ENCODE data around the gene CDKAL1. TPM values are rescaled to one million over a fixed set of nuclear protein-coding genes. Genes with fewer than 3 reads are reported as not detected.

Gene CDKAL1
- total and polyA plus RNA-seq, 2 of the 8 experiments (the other 6 are each of a cell fraction or from before 2014, with no cell fraction given) = 8.4 to 24.6 TPM

DNA sequence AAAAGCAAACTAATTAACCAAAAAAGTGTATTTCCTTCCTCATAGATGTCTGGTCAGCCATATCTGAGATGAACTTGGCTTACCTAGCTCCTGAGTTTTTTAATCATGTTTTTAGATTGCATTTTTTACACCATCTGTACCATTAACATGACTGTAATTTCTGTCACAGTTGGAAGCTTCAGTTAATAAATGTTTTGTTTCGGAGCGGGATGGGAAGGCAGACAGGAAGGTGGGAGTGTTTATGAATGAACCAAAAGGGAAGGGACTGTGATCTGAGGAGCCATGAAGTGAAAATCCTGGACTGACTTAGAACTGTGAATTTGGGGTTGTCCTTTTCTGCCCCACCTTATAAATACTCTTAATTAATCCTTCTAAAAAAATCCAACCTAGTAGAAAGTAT, 613.7 kb downstream of the CDKAL1 start:
- CTCF ChIA-PET (ENCODE audit: partially characterized antibody) = no interaction called here
- POLR2A ChIA-PET (ENCODE audit: partially characterized antibody) = no interaction called here
- no peaks in the 10 kb centered on the region for H3K4me1 ChIP-seq (replicated peaks in 1 of 4; ENCODE audit: control insufficient read depth in 3 of 4, insufficient read depth in 4 of 4, low read length in 3 of 4)
- 88 to 100% methylated on average over 2 of the region's 2 CpGs for WGBS, 2 experiments (ENCODE audit: extremely low coverage in 1 of 2, insufficient coverage in 1 of 2, insufficient read length in 1 of 2, insufficient replicate concordance in 2 of 2, low coverage in 1 of 2, low lambda C conversion rate in 2 of 2, missing lambda C conversion rate in 1 of 2)
- H3K18ac ChIP-seq (ENCODE audit: extremely low read depth, low read length) = no peak overlapping the region
- H3K27me3 ChIP-seq (replicated peaks in 1 of 4; ENCODE audit: control insufficient read depth in 3 of 4, extremely low read depth in 1 of 4, insufficient read depth in 3 of 4, low read length in 3 of 4) = no peaks in the 10 kb centered on the region
- H3K4me2 ChIP-seq (ENCODE audit: insufficient read depth in 1 of 2, low read depth in 2 of 2, low read length in 2 of 2) = no peak overlapping the region
- H3K23ac ChIP-seq (ENCODE audit: insufficient read length) = no peak overlapping the region
- H2AK5ac ChIP-seq (ENCODE audit: low read depth, low read length) = no peak overlapping the region
- no peaks in the 10 kb centered on the region for H3K79me2 ChIP-seq (ENCODE audit: control insufficient read depth in 1 of 2, insufficient read depth in 2 of 2, low read length in 2 of 2)
- no peaks in the 10 kb centered on the region for H3K79me1 ChIP-seq (ENCODE audit: low read depth, low read length)
- H3K4me3 ChIP-seq (ENCODE audit: extremely low read depth in 1 of 4, insufficient read depth in 2 of 4, low read depth in 3 of 4, low read length in 4 of 4) = no peak overlapping the region
- H4K20me1 ChIP-seq (replicated peaks in 1 of 2; ENCODE audit: control insufficient read depth in 1 of 2, insufficient read depth in 2 of 2, low read length in 2 of 2) = no peaks in the 10 kb centered on the region
- no peak overlapping the region for H3K56ac ChIP-seq (replicated peaks; ENCODE audit: insufficient read length, low read depth, low read length)
- no peak for TF ChIP-seq ASH2L (IDR thresholded peaks at IDR 0.05; ENCODE audit: low read length)
- no peak for TF ChIP-seq MAFK (IDR thresholded peaks at IDR 0.05; ENCODE audit: low read depth, low read length)
- TF ChIP-seq SP4 (IDR thresholded peaks at IDR 0.05; ENCODE audit: low read length) = no peak
- no peak for TF ChIP-seq MAX (IDR thresholded peaks at IDR 0.05)
- no peak for TF ChIP-seq TAF7 (optimal IDR thresholded peaks at IDR 0.05; ENCODE audit: borderline replicate concordance, low read depth, low read length)
- TF ChIP-seq, protein P1, sequence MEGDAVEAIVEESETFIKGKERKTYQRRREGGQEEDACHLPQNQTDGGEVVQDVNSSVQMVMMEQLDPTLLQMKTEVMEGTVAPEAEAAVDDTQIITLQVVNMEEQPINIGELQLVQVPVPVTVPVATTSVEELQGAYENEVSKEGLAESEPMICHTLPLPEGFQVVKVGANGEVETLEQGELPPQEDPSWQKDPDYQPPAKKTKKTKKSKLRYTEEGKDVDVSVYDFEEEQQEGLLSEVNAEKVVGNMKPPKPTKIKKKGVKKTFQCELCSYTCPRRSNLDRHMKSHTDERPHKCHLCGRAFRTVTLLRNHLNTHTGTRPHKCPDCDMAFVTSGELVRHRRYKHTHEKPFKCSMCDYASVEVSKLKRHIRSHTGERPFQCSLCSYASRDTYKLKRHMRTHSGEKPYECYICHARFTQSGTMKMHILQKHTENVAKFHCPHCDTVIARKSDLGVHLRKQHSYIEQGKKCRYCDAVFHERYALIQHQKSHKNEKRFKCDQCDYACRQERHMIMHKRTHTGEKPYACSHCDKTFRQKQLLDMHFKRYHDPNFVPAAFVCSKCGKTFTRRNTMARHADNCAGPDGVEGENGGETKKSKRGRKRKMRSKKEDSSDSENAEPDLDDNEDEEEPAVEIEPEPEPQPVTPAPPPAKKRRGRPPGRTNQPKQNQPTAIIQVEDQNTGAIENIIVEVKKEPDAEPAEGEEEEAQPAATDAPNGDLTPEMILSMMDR (IDR thresholded peaks at IDR 0.05; ENCODE audit: control extremely low read depth in 1 of 3, insufficient read depth in 1 of 3, low read depth in 1 of 3, low read length in 3 of 3) = no peak
- TF ChIP-seq SUZ12 (IDR thresholded peaks at IDR 0.05; ENCODE audit: low read length) = no peak
- TF ChIP-seq RXRA (IDR thresholded peaks at IDR 0.05; ENCODE audit: insufficient read depth, low read depth, low read length) = no peak
- no peak for TF ChIP-seq YY1 (IDR thresholded peaks at IDR 0.05; ENCODE audit: low read depth, low read length)
- TF ChIP-seq TCF12 (IDR thresholded peaks at IDR 0.05; ENCODE audit: low read depth, low read length) = no peak
- H4K8ac ChIP-seq (ENCODE audit: extremely low read depth, insufficient read depth, low read length) = no peak overlapping the region
- no peak overlapping the region for H4K91ac ChIP-seq (replicated peaks; ENCODE audit: insufficient read length, low read length)
- no peak overlapping the region for H3K27ac ChIP-seq (ENCODE audit: low read depth, low read length)
- no peak overlapping the region for H2BK15ac ChIP-seq (ENCODE audit: low read length)
- FAIRE-seq (no peak), DNase-seq (ENCODE audit: low read depth in 1 of 2, low spot score in 2 of 2) (no peak)
- H3K4ac ChIP-seq (replicated peaks; ENCODE audit: insufficient read length, low read depth, low read length) = no peak overlapping the region
- H2BK20ac ChIP-seq (ENCODE audit: low read length) = no peak overlapping the region
- H3K36me3 ChIP-seq (ENCODE audit: control insufficient read depth in 2 of 4, insufficient read depth in 4 of 4, low read length in 3 of 4) = no peaks in the 10 kb centered on the region
- H3K14ac ChIP-seq (ENCODE audit: insufficient read length) = no peak overlapping the region
- H3K9me3 ChIP-seq (ENCODE audit: insufficient read depth in 2 of 2, low read depth in 1 of 2, low read length in 1 of 2) = no peaks in the 10 kb centered on the region
- H2BK5ac ChIP-seq (ENCODE audit: low read depth, low read length) = no peak overlapping the region
- H2BK120ac ChIP-seq (replicated peaks; ENCODE audit: low read depth, low read length) = no peak overlapping the region
- no peak overlapping the region for H2BK12ac ChIP-seq (ENCODE audit: low read depth, low read length)
- no peak overlapping the region for H2AFZ ChIP-seq (ENCODE audit: low read length)
- no peaks in the 10 kb centered on the region for H3K23me2 ChIP-seq (ENCODE audit: low read depth, low read length)
- no peak overlapping the region for H4K5ac ChIP-seq (ENCODE audit: insufficient read length, low read depth, low read length)
- H3K9ac ChIP-seq (replicated peaks in 1 of 4; ENCODE audit: extremely low read depth in 1 of 4, low read depth in 3 of 4, low read length in 3 of 4) = no peak overlapping the region

All from H1 (cell line).